GM23338 (cell line): ENCODE results near the gene PPFIA1. TPM values are rescaled to one million over a fixed set of nuclear protein-coding genes. Genes with fewer than 3 reads are reported as not detected.

Experiments used
- ATAC-seq: fragments of 200-7000 bp; cut with Tn5 transposase; 3 replicates; pipeline ENCODE4 v1.9.1; 2020
- DNase-seq: peaks from one replicate; pipeline ENCODE4 v3.0.0-alpha.2; 2015; ENCODE audit warnings: low spot score
- H2AFZ ChIP-seq: fragments of 200-600 bp; sonication (generic); 2 replicates; pipeline ENCODE4 v1.8.0; 2016; ENCODE audit warnings: antibody characterized with exemption, mild to moderate bottlenecking, moderate library complexity
- H3F3A ChIP-seq: fragments of 200-600 bp; sonication (generic); replicated peaks from 2 replicates; pipeline ENCODE4 v1.8.0; 2017; ENCODE audit warnings: antibody characterized with exemption, mixed run types, low read depth
- H3K27ac ChIP-seq: fragments of 200-600 bp; sonication (generic); 2 replicates; pipeline ENCODE4 v1.6.1; 2016; ENCODE audit warnings: low read depth
- H3K27me3 ChIP-seq: fragments of 200-600 bp; sonication (generic); 2 replicates; pipeline ENCODE4 v1.8.0; 2016; ENCODE audit warnings: mild to moderate bottlenecking, mixed run types, moderate library complexity; ENCODE audit not compliant: insufficient read depth
- H3K36me3 ChIP-seq: fragments of 200-600 bp; sonication (generic); 2 replicates; pipeline ENCODE4 v1.8.0; 2016; ENCODE audit warnings: mild to moderate bottlenecking; ENCODE audit not compliant: insufficient read depth
- H3K4me1 ChIP-seq: fragments of 200-600 bp; sonication (generic); 2 replicates; pipeline ENCODE4 v1.8.0; 2016; ENCODE audit warnings: mild to moderate bottlenecking, moderate library complexity; ENCODE audit not compliant: insufficient read depth
- H3K4me2 ChIP-seq: fragments of 200-600 bp; sonication (generic); 2 replicates; pipeline ENCODE4 v1.7.1; 2017; ENCODE audit warnings: mixed run types
- H3K4me3 ChIP-seq: fragments of 200-600 bp; sonication (generic); 2 replicates; pipeline ENCODE4 v1.6.1; 2016; ENCODE audit warnings: mixed run types
- H3K79me2 ChIP-seq: fragments of 200-600 bp; sonication (generic); replicated peaks from 2 replicates; pipeline ENCODE4 v1.8.0; 2017; ENCODE audit warnings: mild to moderate bottlenecking; ENCODE audit not compliant: insufficient read depth
- H3K9me2 ChIP-seq: fragments of 200-600 bp; sonication (generic); 2 replicates; pipeline ENCODE4 v1.8.0; 2017; ENCODE audit not compliant: insufficient read depth
- H4K20me1 ChIP-seq: fragments of 200-600 bp; sonication (generic); replicated peaks from 2 replicates; pipeline ENCODE4 v1.8.0; 2017; ENCODE audit warnings: mild to moderate bottlenecking; ENCODE audit not compliant: insufficient read depth
- H3K27ac Mint-ChIP-seq: 2 replicates; pipeline ENCODE4 v1.8.0; 2020; ENCODE audit warnings: inconsistent platforms, mild to moderate bottlenecking, moderate library complexity, mixed read lengths
- H3K27me3 Mint-ChIP-seq: 3 replicates; pipeline ENCODE4 v1.8.0; 2022; ENCODE audit warnings: low read depth, mild to moderate bottlenecking, moderate library complexity, mixed read lengths, inconsistent platforms; ENCODE audit not compliant: insufficient read depth, poor library complexity
- H3K36me3 Mint-ChIP-seq: 3 replicates; pipeline ENCODE4 v1.8.0; 2021; ENCODE audit warnings: low read depth, mild to moderate bottlenecking, inconsistent platforms, moderate library complexity, mixed read lengths
- H3K4me1 Mint-ChIP-seq: 3 replicates; pipeline ENCODE4 v1.8.0; 2020; ENCODE audit warnings: mild to moderate bottlenecking, inconsistent platforms, mixed read lengths
- H3K4me3 Mint-ChIP-seq: 3 replicates; pipeline ENCODE4 v1.8.0; 2021; ENCODE audit warnings: moderate library complexity, mild to moderate bottlenecking, inconsistent platforms, mixed read lengths
- H3K9me3 Mint-ChIP-seq: 3 replicates; pipeline ENCODE4 v1.8.0; 2020; ENCODE audit warnings: moderate library complexity, mild to moderate bottlenecking, inconsistent platforms, mixed read lengths
- CREB1 ChIP-seq: fragments of 250-450 bp; sonication (Bioruptor Pico); IDR thresholded peaks from 2 replicates; pipeline ENCODE4 v1.5.0; 2020; ENCODE audit warnings: low read depth, mild to moderate bottlenecking, moderate library complexity
- EZH2 ChIP-seq: fragments of 200-600 bp; sonication (generic); IDR thresholded peaks from one replicate; pipeline ENCODE4 v1.8.0; 2017; ENCODE audit warnings: antibody characterized with exemption, mild to moderate bottlenecking, low read depth; ENCODE audit not compliant: unreplicated experiment
- EZH2phosphoT487 ChIP-seq: fragments of 200-600 bp; sonication (generic); IDR thresholded peaks from one replicate; pipeline ENCODE4 v1.8.1; 2018; ENCODE audit warnings: antibody characterized with exemption; ENCODE audit not compliant: unreplicated experiment
- POLR2AphosphoS5 ChIP-seq: IDR thresholded peaks from 2 replicates; pipeline ENCODE4 v1.6.1; 2016; ENCODE audit warnings: antibody characterized with exemption, low read depth
- ZNF114 ChIP-seq: fragments of 250-450 bp; sonication (Bioruptor Pico); IDR thresholded peaks from 2 replicates; pipeline ENCODE4 v1.5.0; 2020; ENCODE audit warnings: mild to moderate bottlenecking, moderate library complexity
- ZNF331 ChIP-seq: fragments of 250-450 bp; sonication (Bioruptor Pico); IDR thresholded peaks from 2 replicates; pipeline ENCODE4 v1.5.0; 2020; ENCODE audit warnings: low read depth, mild to moderate bottlenecking, moderate library complexity
- polyA plus RNA-seq: library from polyadenylated mRNA; unstranded; fragments of >200 nt; fragmentation: Nextera tagmentation; extraction: Ambion mirVana; gene quantifications from 2 replicates; pipeline ENCODE4 v1.2.1, GENCODE V29; 2016
- total RNA-seq: library from RNA; depleted of rRNA; stranded (reverse); fragments of >200 nt; shearing (Covaris generic); gene quantifications from 2 replicates; pipeline ENCODE4 v1.2.3, GENCODE V29; 2014
- TF ChIP-seq, protein P1 (sequence below): IDR thresholded peaks from 2 replicates; pipeline ENCODE4 v1.6.1; 2016; ENCODE audit warnings: antibody characterized with exemption
- TF ChIP-seq, protein P2 (sequence below): fragments of 250-450 bp; sonication (Bioruptor Pico); IDR thresholded peaks from 2 replicates; pipeline ENCODE4 v1.5.0; 2020; ENCODE audit warnings: mild to moderate bottlenecking, moderate library complexity

Gene PPFIA1
- total and polyA plus RNA-seq, 2 experiments from 2014 or later: 41.7 to 62.0 TPM

DNA sequence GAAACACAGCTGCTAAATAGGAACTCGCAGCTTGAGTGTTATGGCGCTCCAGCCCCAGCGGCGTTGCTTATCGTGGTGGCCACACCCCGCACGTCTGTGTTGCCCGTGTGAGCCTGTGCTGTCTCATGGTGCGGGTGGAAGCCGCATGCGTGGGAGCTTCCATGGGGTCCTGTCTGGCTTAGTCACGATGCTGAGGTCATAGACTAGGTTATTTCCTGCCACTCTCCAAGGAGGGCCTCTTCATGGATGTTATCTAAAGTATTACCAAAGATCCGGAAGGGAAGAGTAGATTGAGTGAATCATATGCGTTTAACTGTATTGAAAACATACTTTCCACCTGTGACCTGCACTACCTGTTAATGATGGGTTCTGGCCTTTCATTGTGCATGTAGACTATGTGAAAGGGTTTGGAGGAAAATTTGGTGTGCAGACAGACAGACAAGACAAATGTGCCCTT is 149.5 kb downstream of the PPFIA1 start:
- Mint-ChIP-seq H3K27me3 (peaks cover 6% of the 10 kb centered on the region), H3K4me1 (peaks cover 22% of the 10 kb centered on the region; the same call in 2 of the 3 replicates), H3K36me3 (peaks cover 91% of the 10 kb centered on the region), H3K9me3 (no peaks in the 10 kb centered on the region), H3K27ac (no peak overlapping the region), H3K4me3 (no peak overlapping the region)
- H3K79me2 ChIP-seq: peaks cover 8% of the 10 kb centered on the region
- no peak overlapping the region for H3K4me2 ChIP-seq
- ATAC-seq (no peak), DNase-seq (no peak)
- H3K27me3 ChIP-seq: no peaks in the 10 kb centered on the region
- no peaks in the 10 kb centered on the region for H3K4me1 ChIP-seq
- no peak overlapping the region for H2AFZ ChIP-seq
- H3K36me3 ChIP-seq: peaks cover 67% of the 10 kb centered on the region
- H3K9me2 ChIP-seq: no peaks in the 10 kb centered on the region
- peaks cover 10% of the 10 kb centered on the region for H4K20me1 ChIP-seq
- no peak for TF ChIP-seq ZNF331 (CRISPR knock-in tag)
- no peaks in the 10 kb centered on the region; the same call in none of the 2 replicates for H3F3A ChIP-seq
- H3K27ac ChIP-seq: no peak overlapping the region
- no peak overlapping the region for H3K4me3 ChIP-seq

DNA sequence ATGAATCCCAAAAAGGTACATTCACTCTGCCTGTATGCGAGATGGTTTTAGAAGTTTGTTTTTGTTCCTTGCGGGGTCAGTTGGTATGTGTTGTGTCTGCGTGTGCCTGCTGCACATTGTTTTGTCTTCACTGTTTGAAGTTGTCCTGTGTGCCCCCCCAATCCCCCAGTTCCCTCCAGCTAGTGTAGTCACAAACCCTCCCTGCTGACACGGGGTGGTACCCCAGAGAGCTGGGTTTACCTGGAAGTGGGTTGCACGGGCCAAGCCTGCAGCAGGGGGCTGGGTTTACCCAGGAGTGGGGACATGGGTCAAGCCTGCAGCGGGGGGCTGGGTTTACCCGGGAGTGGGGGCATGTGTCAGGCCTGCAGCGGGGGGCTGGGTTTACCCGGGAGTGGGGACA is 150.0 kb downstream of the PPFIA1 start:
- Mint-ChIP-seq H3K4me1 (peaks cover 24% of the 10 kb centered on the region; the same call in 2 of the 3 replicates), H3K9me3 (no peaks in the 10 kb centered on the region), H3K27ac (no peak overlapping the region), H3K27me3 (peaks cover 2% of the 10 kb centered on the region), H3K4me3 (no peak overlapping the region), H3K36me3 (peaks cover 91% of the 10 kb centered on the region)
- no peak overlapping the region for H2AFZ ChIP-seq
- H3K4me1 ChIP-seq: no peaks in the 10 kb centered on the region
- no peaks in the 10 kb centered on the region; the same call in none of the 2 replicates for H3F3A ChIP-seq
- no peak overlapping the region for H3K4me2 ChIP-seq
- peaks cover 11% of the 10 kb centered on the region for H4K20me1 ChIP-seq
- H3K79me2 ChIP-seq: peaks cover 8% of the 10 kb centered on the region
- ATAC-seq (no peak), DNase-seq (no peak)
- no peaks in the 10 kb centered on the region for H3K27me3 ChIP-seq
- no peak overlapping the region for H3K27ac ChIP-seq
- no peaks in the 10 kb centered on the region for H3K9me2 ChIP-seq
- TF ChIP-seq EZH2phosphoT487 (no peak), ZNF331 (CRISPR knock-in tag) (no peak), POLR2AphosphoS5 (no peak), ZNF114 (CRISPR knock-in tag) (no peak), CREB1 (CRISPR knock-in tag) (no peak), EZH2 (no peak)
- TF ChIP-seq, protein P1, sequence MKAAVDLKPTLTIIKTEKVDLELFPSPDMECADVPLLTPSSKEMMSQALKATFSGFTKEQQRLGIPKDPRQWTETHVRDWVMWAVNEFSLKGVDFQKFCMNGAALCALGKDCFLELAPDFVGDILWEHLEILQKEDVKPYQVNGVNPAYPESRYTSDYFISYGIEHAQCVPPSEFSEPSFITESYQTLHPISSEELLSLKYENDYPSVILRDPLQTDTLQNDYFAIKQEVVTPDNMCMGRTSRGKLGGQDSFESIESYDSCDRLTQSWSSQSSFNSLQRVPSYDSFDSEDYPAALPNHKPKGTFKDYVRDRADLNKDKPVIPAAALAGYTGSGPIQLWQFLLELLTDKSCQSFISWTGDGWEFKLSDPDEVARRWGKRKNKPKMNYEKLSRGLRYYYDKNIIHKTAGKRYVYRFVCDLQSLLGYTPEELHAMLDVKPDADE: no peak
- TF ChIP-seq, protein P2, sequence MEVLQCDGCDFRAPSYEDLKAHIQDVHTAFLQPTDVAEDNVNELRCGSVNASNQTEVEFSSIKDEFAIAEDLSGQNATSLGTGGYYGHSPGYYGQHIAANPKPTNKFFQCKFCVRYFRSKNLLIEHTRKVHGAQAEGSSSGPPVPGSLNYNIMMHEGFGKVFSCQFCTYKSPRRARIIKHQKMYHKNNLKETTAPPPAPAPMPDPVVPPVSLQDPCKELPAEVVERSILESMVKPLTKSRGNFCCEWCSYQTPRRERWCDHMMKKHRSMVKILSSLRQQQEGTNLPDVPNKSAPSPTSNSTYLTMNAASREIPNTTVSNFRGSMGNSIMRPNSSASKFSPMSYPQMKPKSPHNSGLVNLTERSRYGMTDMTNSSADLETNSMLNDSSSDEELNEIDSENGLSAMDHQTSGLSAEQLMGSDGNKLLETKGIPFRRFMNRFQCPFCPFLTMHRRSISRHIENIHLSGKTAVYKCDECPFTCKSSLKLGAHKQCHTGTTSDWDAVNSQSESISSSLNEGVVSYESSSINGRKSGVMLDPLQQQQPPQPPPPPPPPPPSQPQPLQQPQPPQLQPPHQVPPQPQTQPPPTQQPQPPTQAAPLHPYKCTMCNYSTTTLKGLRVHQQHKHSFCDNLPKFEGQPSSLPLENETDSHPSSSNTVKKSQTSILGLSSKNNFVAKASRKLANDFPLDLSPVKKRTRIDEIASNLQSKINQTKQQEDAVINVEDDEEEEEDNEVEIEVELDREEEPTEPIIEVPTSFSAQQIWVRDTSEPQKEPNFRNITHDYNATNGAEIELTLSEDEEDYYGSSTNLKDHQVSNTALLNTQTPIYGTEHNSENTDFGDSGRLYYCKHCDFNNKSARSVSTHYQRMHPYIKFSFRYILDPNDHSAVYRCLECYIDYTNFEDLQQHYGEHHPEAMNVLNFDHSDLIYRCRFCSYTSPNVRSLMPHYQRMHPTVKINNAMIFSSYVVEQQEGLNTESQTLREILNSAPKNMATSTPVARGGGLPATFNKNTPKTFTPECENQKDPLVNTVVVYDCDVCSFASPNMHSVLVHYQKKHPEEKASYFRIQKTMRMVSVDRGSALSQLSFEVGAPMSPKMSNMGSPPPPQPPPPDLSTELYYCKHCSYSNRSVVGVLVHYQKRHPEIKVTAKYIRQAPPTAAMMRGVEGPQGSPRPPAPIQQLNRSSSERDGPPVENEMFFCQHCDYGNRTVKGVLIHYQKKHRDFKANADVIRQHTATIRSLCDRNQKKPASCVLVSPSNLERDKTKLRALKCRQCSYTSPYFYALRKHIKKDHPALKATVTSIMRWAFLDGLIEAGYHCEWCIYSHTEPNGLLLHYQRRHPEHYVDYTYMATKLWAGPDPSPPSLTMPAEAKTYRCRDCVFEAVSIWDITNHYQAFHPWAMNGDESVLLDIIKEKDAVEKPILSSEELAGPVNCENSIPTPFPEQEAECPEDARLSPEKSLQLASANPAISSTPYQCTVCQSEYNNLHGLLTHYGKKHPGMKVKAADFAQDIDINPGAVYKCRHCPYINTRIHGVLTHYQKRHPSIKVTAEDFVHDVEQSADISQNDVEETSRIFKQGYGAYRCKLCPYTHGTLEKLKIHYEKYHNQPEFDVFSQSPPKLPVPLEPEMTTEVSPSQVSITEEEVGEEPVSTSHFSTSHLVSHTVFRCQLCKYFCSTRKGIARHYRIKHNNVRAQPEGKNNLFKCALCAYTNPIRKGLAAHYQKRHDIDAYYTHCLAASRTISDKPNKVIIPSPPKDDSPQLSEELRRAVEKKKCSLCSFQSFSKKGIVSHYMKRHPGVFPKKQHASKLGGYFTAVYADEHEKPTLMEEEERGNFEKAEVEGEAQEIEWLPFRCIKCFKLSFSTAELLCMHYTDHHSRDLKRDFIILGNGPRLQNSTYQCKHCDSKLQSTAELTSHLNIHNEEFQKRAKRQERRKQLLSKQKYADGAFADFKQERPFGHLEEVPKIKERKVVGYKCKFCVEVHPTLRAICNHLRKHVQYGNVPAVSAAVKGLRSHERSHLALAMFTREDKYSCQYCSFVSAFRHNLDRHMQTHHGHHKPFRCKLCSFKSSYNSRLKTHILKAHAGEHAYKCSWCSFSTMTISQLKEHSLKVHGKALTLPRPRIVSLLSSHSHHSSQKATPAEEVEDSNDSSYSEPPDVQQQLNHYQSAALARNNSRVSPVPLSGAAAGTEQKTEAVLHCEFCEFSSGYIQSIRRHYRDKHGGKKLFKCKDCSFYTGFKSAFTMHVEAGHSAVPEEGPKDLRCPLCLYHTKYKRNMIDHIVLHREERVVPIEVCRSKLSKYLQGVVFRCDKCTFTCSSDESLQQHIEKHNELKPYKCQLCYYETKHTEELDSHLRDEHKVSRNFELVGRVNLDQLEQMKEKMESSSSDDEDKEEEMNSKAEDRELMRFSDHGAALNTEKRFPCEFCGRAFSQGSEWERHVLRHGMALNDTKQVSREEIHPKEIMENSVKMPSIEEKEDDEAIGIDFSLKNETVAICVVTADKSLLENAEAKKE (CRISPR knock-in tag): no peak
- H3K36me3 ChIP-seq: peaks cover 67% of the 10 kb centered on the region
- H3K4me3 ChIP-seq: no peak overlapping the region
